DMS 273 treated with DMSO at 0.1 percent for 48 hours (cell line): ENCODE data around the gene PPAT.
"Not testable (repeated sequence)": the region's sequence is repeated elsewhere in the genome, so short reads cannot be mapped to it uniquely, and the experiment has no call there.

ENCODE experiments used
- DNase-seq: peaks from one replicate; lab custom pipeline; 2025; lab: John Stamatoyannopoulos, UW

The PPAT gene

GRCh38 chr4:56375458-56375857 lies 60.0 kb downstream of the PPAT start:
- DNase-seq = no peak

GRCh38 chr4:56374956-56375355 lies 60.5 kb downstream of the PPAT start:
- no peak for DNase-seq

GRCh38 chr4:56372774-56373173 lies 62.6 kb downstream of the PPAT start:
- DNase-seq = no peak

- no peak for DNase-seq
Observed at GRCh38 chr4:56371426-56372220, 63.8 kb downstream of the PPAT start.

GRCh38 chr4:56370377-56370776 lies 65.0 kb downstream of the PPAT start:
- no peak for DNase-seq

- DNase-seq = not testable (repeated sequence)
Observed at GRCh38 chr4:56362981-56363380, 72.4 kb downstream of the PPAT start.

GRCh38 chr4:56360071-56360470 lies 75.3 kb downstream of the PPAT start:
- no peak for DNase-seq

GRCh38 chr4:56356650-56357049 lies 78.8 kb downstream of the PPAT start:
- DNase-seq = no peak

- no peak for DNase-seq
Observed at GRCh38 chr4:56348576-56348975, 86.8 kb downstream of the PPAT start.

GRCh38 chr4:56345458-56345857 lies 90.0 kb downstream of the PPAT start:
- DNase-seq = no peak
